Suppressor macrophage treated with lipopolysaccharide for 4 hours (primary cell): ENCODE results near the gene SASH1.
"Not testable (repeated sequence)": the region's sequence is repeated elsewhere in the genome, so short reads cannot be mapped to it uniquely, and the experiment has no call there.

Experiments used
- DNase-seq: peaks from one replicate; pipeline ENCODE4 v3.0.0-alpha.2; 2020

SASH1 gene

DNA sequence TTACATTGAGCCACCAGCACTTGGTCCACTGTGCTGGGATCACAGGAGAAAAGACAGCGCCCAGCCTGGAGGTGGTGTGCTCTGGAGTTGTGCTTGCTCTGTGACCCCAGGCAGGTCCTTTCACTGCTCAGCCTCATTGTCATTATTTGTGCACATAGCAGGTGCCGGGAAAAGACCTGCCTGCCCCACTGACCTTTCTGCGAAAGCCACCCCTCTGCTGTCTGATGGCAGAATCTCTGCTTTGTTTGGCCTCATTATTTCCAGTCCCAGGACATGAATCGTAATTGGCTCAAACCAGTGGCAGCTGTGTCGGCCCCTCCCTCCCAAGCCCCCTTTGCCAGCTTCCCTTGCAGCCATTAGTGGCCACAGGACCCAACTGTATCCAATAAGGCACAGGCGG, 219.0 kb downstream of the SASH1 start:
- DNase-seq, result no peak

DNA sequence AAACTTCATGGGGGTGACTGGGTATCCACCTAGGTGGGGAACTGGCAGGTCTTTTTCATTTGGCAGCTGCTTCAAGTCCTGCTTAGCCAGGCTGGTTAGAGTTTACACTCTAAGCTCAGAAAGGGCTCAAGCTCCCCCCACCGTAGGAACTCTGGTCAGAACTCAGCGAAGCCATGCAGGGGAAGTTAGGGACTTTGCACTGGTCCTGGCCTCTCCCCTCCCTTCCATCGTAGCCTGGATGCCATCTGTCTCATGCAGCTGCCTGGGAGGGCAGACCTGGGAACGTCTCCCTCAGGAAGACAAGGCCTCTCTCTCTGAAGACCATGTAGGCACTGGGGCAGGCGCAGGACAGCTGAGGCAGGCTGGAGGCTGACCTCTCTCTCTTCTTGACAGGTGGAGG, 220.4 kb downstream of the SASH1 start:
- DNase-seq, result no peak

DNA sequence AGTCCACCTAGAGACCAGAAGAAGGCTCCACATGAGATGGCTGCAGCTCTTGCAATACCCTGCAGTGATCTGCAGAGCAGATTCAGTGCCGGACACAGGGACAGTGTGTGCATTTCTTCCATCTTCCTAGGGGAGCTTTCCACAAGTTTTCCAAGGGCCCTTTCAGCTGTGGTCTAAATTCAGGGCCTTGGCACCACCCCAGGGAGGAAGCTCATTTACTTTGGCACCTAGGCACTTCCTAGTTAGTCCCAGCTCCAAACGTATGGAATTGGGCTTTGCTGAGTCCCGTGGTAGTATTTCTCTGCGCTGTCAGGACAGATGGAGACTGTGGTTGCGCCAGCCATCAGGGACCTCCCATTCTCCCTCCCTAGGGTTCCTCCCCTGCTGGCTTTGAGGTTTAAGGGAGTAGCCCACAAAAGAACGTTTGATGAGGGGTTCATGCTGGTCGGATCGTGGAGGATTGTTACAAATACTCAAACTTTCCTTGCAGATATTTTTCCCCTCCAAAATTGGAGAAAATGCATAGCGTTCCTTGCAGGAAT, 221.9 kb downstream of the SASH1 start:
- DNase-seq, result no peak

DNA sequence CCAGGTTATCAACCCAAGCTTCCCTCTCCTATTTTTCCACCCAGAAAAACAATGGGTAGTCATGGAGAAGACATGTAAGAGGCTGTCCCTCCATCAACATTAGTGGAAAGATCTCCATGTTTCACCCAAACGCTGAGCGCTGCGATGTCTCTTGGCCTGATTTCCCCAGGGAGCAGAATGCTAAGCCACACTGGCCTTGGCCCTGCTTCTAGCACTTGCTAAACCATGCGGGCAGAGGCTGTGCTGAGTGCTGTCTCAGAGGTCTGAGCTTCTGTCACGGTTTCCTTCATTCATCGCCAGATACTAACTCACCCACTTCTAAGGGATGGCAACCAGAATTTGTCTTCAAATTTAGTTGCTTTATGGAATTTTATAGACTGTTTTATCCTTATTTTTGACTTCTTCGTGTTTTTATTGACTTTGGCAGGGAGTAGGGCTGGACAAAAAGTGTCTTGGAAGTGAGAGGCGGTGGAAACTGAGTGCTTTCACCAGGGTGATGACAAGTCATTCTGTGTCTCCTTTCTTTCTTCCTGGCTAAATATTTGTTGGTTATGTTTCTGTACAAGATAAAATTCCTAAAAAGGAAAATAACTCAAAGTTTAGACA, 222.8 kb downstream of the SASH1 start:
- DNase-seq, result no peak

DNA sequence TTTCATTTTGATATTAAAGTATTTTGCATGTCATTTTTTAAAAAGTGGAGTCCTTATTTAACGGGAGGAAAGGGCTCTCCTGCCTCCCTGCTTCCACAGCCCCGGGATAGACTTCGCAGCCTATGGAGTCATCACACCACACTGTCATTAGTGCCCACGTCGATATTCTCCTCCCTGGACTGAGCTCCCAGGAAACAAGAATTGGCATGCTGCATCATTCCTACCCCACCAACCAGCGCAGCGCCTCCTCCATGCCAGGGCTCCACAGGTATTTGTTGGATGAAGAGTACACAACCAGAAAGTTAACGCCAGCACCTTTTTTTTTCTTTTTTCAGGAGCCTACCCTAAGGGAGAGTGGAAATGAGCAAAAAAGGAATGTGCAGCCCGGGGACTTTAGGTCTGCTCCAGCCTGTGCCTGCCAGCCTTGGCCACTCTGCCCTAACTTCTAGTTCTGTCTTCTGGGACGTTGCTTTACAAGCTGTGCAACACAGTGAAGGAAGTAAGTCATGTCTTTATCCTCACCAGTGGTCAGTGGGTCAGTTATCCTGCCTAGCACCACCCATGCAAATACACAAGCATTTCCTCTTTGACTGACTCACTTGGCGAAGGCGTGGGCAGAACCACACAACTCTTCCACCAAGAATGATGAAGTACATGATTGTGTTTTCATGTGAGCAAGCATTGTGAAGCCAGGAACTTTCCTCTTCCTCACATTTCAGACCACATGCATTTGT, 223.5 kb downstream of the SASH1 start:
- DNase-seq, result peak; percentile 93

DNA sequence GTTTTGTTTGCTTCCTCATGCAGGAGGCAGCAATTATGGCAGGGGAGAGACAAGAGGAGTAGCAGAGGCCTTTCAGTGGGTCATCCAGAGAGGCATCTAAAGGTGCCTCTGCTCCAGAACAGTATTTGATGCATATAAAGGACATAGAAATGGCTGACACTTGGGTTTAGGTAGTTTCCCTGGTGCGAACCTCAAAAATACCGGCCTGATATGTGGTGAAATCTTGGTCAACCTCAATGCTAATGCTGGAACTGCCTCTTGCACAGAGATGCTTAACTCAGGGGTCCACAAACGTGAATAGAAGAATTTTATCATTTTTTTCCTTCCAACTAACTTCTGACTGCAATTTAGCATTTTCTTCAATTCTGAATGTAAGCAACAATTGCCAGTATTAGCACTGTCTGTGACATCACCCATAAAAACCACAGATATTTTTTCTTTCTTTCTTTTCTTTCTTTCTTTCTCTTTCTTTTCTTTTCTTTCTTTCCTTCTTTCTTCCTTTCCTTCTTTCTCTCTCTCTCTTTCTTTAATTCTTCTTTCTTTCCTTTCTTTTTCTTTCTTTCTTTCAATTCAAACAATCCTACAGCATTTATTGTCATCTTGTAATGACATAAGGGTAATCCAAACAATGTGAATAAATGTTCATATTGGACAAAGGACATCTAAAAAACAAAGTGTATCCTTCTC, 224.2 kb downstream of the SASH1 start:
- no peak for DNase-seq

DNA sequence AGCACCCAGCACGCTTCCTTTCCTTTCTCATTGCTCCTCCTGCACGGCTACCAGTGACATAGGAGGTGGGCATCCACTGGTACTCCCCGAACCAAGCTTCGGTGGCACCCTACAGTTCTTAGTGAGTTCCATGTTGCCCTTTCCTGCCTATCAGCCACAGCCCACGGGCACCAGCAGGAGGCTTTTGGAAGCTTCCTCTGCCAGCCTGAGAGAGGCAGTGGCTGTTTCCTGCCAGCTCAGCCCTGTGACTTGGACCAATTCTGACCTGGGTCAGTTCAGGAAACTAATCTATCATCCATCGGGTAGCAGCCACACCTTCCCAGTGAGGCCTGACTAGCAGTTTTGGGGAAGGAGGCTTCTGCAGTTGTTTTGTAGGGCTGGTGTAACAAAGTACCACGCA, 227.8 kb downstream of the SASH1 start:
- no peak for DNase-seq

DNA sequence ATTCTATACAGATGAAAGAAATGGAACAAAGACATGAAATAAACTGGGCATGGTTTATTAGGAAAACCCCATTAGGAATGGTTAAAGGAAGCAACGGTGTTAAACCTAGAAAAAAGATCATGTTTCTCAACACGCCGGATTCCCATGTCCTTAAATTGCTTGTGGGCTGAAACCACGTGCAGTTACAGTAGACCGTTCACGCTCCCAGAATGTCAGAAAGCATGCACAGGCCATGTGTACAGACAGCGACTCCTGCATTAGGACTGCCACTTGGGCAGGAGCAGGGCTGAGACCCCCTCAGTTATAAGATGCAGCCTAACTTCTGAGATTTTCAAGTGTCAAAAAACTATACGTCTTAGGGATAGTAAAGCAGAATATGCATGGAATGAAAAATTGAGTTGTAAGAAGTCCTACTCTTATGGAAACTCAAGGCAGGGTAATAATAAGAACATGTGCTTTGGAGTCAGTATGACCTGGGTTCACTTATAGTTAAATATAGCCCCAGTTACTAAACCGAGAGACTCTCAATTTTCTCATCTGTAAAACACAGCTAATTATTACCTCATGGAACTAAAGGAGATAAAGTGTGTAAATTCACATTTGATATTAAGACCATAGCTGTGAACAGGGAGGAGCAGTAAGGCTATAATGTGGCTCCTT, 230.2 kb downstream of the SASH1 start:
- no peak for DNase-seq

DNA sequence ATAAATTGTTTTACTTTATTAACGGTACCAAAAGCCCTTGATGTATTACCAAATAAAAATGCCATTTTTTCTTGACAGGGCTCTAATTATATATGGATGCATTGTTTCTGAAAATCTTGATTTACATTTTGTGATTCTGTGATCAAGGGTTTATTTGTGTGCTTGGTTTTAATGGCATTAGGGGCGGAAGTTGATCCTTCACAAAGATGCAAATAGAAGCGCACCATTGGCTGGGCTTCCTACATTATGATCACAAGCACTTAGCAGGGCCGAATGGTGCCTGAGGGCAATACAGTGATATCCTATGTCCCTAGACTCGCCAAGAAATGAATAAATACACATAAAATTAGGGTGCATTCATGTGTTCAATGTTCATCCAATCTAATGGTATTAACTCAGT, 231.3 kb downstream of the SASH1 start:
- DNase-seq, result no peak

DNA sequence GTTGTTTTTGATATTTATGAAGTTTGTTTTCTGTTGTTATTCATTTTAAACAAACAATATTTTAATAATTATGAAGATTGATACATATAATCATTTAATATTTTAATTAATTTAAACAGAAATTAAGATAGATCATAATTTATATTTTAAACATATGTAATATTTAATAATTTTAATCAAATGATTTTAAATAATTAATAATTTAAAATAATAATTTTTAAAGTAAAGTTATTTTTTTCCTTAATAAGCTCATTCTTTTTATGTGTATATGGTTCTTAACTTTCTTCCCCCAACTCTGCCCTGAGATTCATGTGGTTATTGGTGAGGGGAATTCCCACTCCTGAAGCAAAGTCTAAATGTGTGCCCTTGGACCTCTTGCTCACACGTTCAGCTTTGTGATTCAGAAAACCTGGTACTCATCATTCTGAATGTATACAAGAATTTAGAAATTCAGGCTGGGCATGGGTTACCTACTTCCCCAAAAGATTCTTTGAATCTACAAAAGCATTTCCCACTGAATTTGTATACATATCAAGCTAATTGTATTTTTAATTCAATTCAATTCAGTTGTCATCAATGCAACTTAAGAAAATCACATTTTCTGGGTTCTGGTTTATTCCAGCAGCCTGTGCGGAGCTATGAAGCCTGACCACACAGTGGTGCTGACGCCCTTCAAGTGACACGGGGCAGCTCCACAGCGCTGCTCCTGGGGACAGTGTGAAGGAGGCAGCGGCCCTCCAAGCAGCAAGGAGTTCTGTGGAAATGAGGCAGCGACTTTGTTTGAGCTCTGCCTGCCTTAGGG, 235.2 kb downstream of the SASH1 start:
- peak; percentile 82 for DNase-seq

DNA sequence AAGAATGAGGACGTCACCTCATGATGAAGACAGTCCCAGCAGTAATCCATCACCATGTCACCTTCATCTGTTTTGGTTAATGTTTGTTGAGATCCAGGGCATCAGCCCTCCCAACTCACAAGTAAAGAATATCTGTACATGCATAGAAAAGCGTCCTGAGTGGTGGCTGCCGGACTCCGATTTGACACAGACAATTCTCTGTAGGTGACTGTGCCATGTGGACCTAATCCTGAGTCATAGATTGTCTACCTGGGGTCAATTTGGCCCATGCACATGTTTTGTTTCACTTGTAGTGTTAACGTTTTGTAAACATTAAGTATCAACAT, 235.8 kb downstream of the SASH1 start:
- DNase-seq, result no peak

DNA sequence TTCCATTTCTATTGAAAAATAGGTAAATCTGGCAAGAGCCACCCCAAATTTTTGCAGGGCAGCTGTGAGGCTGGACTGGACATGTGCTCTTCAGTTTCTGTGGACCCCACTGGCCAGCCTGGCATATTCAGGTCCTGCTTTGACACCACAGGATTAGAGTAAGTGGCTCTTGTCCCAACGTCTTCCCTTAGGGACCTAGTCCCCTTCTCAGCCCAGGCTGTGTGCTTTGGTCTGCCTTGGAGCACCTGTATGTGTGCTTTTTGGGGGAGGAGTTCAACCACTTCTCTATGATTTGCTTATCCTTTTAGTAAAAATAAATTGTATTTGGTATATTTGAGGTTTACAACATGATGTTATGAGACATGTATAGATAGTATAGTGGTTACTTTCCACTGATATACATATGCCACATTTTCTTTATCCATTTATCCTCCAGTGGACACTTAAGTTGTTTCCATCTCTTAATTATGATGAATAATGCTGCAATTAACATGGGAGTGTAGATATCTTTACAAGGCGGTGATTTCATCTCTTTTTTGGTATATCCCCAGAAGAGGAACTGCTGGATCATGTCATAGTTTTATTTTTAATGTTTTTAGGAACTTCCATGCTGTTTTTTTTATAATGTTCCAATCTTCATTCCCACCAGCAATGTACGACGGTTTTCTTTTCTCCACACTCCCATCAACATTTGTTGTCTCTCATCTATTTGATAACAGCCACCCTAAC, 236.4 kb downstream of the SASH1 start:
- peak; percentile 51 for DNase-seq

DNA sequence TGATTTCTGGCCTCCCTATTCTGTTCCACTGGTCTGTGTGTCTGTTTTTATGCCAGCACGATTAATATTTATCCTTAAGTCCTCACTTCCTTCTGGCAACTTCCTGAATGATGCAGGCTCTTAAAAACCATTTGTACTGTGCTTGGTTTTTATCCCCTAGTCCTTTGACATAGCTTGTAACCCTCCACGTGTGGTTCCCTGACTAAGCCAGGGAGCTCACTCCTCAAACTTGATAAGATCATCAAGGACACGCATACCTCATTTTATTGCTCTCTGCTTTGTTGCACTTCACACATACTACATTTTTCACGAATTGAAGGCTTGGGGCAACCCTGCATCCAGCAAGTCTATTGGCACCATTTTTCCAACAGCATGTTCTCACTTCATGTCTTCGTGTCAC, 237.8 kb downstream of the SASH1 start:
- DNase-seq, result peak; percentile 29

DNA sequence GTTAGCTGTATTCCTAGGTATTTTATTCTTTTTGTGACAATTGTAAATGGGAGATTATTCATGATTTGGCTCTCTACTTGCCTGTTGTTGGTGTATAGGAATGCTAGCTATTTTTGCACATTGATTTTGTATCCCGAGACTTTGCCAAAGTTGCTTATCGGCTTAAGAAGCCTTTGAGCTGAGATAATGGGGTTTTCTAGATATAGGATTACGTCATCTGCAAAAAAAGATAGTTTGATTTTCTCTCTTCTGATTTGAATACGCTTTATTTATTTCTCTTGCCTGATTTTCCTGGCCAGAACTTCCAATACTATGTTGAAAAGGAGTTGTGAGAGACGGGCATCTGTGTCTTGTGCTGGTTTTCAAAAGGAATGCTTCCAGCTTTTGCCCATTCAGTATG, 241.0 kb downstream of the SASH1 start:
- DNase-seq, result no peak

DNA sequence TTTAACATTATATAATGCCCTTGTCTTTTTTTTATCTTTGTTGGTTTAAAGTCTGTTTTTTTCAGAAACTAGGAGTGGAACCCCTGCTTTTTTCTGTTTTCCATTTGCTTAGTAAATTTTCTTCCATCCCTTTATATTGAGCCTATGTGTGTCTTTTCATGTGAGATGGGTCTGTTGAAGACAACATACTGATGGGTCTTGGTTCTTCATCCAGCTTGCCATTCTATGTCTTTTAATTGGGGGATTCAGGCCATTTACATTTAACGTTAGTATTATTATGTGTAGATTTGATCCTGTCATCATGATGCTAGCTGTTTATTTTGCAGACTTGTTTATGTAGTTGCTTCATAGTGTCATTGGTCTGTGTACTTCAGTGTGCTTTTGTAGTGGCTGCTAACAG, 243.0 kb downstream of the SASH1 start:
- not testable (repeated sequence) for DNase-seq

DNA sequence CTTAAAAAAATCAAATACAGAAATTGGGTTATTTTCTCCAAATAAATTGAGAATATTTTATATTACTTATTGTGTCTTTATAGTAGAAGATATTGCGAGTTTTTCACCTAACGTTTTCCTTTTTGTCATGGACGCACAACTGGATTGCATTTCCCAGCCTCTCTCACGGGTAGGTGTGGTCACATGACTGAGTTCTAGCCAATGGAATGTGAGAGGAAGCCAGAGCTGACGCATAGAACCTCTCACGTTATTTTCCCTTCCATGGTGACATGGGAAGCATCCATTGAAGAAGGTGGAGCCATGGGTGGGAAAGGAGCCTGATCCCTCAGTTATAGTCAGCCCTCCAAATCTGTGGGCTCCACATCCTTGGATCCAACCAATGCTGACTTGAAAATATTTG, 248.2 kb downstream of the SASH1 start:
- no peak for DNase-seq

DNA sequence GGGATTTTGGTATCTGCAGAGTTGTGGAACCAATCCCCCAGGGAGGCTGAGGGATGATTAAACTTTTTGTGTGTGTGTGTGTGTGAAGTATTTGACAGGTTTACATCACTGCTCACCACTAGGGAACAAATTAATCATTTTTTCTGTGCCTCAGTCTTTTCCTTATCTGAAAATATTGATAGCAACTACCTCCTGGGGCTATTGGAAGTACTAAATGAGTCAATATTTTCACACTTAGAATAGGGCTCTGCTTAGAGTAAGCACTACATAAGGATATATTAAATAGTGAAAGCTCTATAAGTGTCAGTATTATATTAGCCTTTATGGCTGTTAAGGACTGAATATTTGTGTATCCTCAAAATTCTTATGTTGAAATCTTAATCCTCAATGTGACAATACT, 249.0 kb downstream of the SASH1 start:
- no peak for DNase-seq

DNA sequence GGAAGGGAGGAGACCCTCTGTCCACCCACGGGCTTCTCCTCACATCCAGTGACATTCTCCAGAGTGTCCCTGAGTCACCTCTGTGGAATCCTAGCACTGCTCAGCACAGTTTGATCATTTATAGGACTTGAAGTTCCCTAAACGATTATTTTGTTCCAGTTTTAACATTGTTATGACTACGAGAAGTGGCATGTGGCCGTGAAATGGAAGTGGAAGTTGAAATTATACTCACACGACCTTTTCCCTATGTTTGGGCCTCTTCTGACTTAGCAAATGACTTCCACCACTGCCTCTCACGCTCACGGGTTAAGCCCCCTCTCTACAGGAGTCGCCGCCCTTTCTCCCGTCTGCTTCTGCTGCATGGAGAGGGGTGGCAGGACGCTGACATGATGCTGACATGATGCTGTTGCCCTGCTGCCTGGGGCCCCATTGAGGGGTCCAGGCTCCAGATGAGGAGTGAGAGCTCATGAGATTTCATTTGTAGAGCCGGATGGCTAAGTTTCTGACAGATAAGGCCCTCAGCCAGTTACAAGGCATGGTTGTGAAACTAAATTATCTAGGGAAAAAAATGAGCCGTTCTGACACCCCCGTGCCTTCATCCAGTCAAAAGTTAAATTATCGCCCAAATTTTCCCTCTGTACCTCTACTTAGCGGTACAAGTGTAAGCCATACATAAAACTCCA, 250.6 kb downstream of the SASH1 start:
- peak; percentile 16 for DNase-seq

DNA sequence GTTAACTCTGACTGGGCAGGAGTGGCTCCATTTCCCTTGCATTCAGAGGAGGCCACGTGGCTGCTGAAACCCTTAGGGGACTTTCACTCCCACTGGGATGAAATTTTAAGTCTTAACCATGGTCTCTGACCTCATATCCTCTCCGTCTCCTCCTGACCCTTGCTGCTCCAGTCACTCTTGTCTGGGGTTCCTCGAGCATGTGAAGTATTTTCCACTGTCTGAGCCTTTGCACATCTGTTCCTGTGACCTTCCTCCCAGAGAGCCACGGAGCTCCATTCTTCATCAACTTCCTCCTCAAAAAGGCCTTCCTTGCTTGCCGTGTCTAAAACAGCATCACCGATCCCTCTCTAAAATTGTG, 251.2 kb downstream of the SASH1 start:
- DNase-seq, result no peak

DNA sequence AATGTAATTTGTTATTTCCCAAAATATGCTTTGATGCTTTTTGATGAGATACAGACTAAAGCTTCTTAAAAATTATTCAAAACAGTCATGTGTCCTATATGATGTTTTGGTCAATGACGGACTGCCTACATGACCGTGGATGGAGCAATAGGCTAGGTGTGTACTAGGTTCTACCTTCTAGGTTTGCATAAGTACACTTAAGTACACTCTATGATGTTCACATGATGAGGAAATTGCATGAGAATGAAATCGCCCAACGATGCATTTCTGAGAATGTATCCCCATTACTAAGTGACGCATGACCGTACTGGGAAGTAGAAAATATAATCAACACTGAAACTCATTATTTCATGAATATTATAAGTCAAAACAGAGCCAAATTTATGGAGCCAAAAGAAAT, 252.9 kb downstream of the SASH1 start:
- no peak for DNase-seq

DNA sequence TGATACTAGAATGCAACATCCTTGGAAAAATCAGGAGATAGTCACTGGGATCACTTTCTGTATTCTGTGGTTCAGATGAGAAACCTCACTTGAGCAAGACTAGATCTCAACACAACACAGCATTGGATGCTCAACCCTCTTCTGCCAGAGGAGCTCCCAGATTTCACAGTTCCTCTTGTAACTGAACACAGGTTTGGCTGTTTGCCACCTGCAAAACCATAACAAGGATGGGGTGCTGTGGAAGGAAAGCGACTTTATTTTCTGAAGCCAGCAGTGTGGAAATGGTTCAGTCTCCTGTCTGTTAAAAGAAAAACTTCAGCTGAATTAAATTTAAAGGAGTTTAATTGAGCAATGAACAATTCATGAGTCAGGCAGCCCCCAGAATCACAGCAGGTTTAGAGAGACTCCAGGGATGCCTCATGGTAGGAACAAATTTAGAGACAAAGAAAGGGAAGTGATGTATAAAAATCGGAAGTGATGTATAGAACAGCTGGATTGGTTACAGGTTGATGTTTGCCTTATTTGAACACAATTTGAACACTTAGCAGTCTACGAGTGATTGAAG, 254.3 kb downstream of the SASH1 start:
- no peak for DNase-seq
